ENCODE data around the gene LPP. TPM values are rescaled to one million over a fixed set of nuclear protein-coding genes. Genes with fewer than 3 reads are reported as not detected.
A peak's percentile ranks its signal among the peaks of the same experiment; 100 is the strongest.

LPP gene
- total RNA-seq, 1 experiment from 2014 or later, result 20.4 TPM

- no peak overlapping the region for H2AFZ ChIP-seq (ENCODE audit: low read length)
- H3K4me3 ChIP-seq (ENCODE audit: low read length), result no peak overlapping the region
- no peaks in the 10 kb centered on the region for H3K79me2 ChIP-seq (ENCODE audit: low read length)
- intact Hi-C loops (cut with micrococcal nuclease), result no loop called here
- H3F3A ChIP-seq (ENCODE audit: low read length, unreplicated experiment), result no peaks in the 10 kb centered on the region
- ChIA-PET CTCF (no interaction called here), POLR2A (ENCODE audit: unreplicated experiment) (no interaction called here)
- no peaks in the 10 kb centered on the region for H3K4me1 ChIP-seq (ENCODE audit: insufficient read depth, low read length)
- no TSS peak for BruUV-seq (replicated peaks)
- H3K9me2 ChIP-seq (replicated peaks; ENCODE audit: low read length), result no peaks in the 10 kb centered on the region
- no peak overlapping the region for H3K4me2 ChIP-seq (ENCODE audit: low read length)
- no peaks in the 10 kb centered on the region for H3K36me3 ChIP-seq (ENCODE audit: low read depth, low read length)
- H3K27ac ChIP-seq (ENCODE audit: low read length), result no peak overlapping the region
- ATAC-seq (peak; percentile 24; the same call in 1 of the 2 replicates), DNase-seq (peak; percentile 32)
- no peak overlapping the region for H3K9ac ChIP-seq (ENCODE audit: low read length)
- TF ChIP-seq, protein P1, sequence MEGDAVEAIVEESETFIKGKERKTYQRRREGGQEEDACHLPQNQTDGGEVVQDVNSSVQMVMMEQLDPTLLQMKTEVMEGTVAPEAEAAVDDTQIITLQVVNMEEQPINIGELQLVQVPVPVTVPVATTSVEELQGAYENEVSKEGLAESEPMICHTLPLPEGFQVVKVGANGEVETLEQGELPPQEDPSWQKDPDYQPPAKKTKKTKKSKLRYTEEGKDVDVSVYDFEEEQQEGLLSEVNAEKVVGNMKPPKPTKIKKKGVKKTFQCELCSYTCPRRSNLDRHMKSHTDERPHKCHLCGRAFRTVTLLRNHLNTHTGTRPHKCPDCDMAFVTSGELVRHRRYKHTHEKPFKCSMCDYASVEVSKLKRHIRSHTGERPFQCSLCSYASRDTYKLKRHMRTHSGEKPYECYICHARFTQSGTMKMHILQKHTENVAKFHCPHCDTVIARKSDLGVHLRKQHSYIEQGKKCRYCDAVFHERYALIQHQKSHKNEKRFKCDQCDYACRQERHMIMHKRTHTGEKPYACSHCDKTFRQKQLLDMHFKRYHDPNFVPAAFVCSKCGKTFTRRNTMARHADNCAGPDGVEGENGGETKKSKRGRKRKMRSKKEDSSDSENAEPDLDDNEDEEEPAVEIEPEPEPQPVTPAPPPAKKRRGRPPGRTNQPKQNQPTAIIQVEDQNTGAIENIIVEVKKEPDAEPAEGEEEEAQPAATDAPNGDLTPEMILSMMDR (conservative IDR thresholded peaks at IDR 0.05; ENCODE audit: low read depth, low read length), result no peak
- TF ChIP-seq EZH2phosphoT487 (IDR thresholded peaks at IDR 0.05; ENCODE audit: borderline replicate concordance, low read length), result no peak
- TF ChIP-seq EZH2 (IDR thresholded peaks at IDR 0.05; ENCODE audit: low read length, unreplicated experiment), result no peak
- H4K20me1 ChIP-seq (ENCODE audit: low read length), result no peaks in the 10 kb centered on the region
- no peaks in the 10 kb centered on the region for H3K9me3 ChIP-seq (ENCODE audit: low read length)
- H3K27me3 ChIP-seq (ENCODE audit: low read length), result no peaks in the 10 kb centered on the region
Measured at GRCh38 chr3:188108703-188109412, 45.1 kb upstream of the LPP start.

DNA sequence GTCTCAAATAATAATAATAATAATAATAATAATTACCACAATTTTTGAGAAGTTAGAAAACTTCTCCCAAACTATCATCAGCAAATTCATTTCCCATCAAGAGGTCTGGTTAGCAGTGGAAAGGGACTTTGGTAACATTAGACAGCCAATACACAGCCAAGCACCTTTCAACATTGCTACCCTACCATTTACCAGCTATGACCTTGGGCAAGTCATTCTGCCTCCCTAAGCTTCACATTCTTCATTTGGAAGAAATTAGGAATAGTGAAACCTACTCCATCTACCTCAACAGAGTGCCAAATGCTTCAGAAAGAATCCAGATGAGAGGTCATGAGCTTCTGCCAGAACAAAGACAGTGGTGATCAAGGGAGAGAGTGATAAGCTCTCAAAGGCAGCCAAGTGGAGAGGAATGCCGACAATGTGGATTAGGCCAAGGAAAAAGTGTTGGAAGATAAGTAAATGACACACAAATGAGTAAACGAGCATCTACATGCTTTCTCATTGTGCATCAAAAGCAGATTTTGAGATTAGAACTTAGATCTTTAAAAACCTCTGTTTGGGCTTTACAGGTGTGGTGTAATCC lies 42.9 kb upstream of the LPP start:
- POLR2A ChIA-PET (ENCODE audit: unreplicated experiment), result no interaction called here
- DNase-seq (no peak), ATAC-seq (no peak)
- H2AFZ ChIP-seq (ENCODE audit: low read length), result no peak overlapping the region
- CTCF ChIA-PET, result no interaction called here
- intact Hi-C loops (cut with micrococcal nuclease), result no loop called here
- H3K27ac ChIP-seq (ENCODE audit: low read length), result no peak overlapping the region
- H3K4me1 ChIP-seq (ENCODE audit: insufficient read depth, low read length), result no peaks in the 10 kb centered on the region
- H3K27me3 ChIP-seq (ENCODE audit: low read length), result no peaks in the 10 kb centered on the region
- no peaks in the 10 kb centered on the region for H3K79me2 ChIP-seq (ENCODE audit: low read length)
- H3K9me3 ChIP-seq (ENCODE audit: low read length), result no peaks in the 10 kb centered on the region
- H3K36me3 ChIP-seq (ENCODE audit: low read depth, low read length), result no peaks in the 10 kb centered on the region
- no peaks in the 10 kb centered on the region for H3K9me2 ChIP-seq (replicated peaks; ENCODE audit: low read length)
- no peaks in the 10 kb centered on the region for H4K20me1 ChIP-seq (ENCODE audit: low read length)
- BruUV-seq (replicated peaks), result no TSS peak
- H3K4me2 ChIP-seq (ENCODE audit: low read length), result no peak overlapping the region
- H3K9ac ChIP-seq (ENCODE audit: low read length), result no peak overlapping the region
- H3K4me3 ChIP-seq (ENCODE audit: low read length), result no peak overlapping the region
- TF ChIP-seq, protein P1 (conservative IDR thresholded peaks at IDR 0.05; ENCODE audit: low read depth, low read length), result no peak
- TF ChIP-seq EZH2phosphoT487 (IDR thresholded peaks at IDR 0.05; ENCODE audit: borderline replicate concordance, low read length) (no peak), EZH2 (IDR thresholded peaks at IDR 0.05; ENCODE audit: low read length, unreplicated experiment) (no peak)
- no peaks in the 10 kb centered on the region for H3F3A ChIP-seq (ENCODE audit: low read length, unreplicated experiment)

- TF ChIP-seq, protein P1 (conservative IDR thresholded peaks at IDR 0.05; ENCODE audit: low read depth, low read length), result no peak
- TF ChIP-seq EZH2 (IDR thresholded peaks at IDR 0.05; ENCODE audit: low read length, unreplicated experiment) (no peak), EZH2phosphoT487 (IDR thresholded peaks at IDR 0.05; ENCODE audit: borderline replicate concordance, low read length) (no peak)
- Histone ChIP-seq H3K79me2 (ENCODE audit: low read length) (no peaks in the 10 kb centered on the region), H3K4me1 (ENCODE audit: insufficient read depth, low read length) (no peaks in the 10 kb centered on the region), H3K9ac (ENCODE audit: low read length) (no peak overlapping the region), H3K27me3 (ENCODE audit: low read length) (no peaks in the 10 kb centered on the region), H2AFZ (ENCODE audit: low read length) (no peak overlapping the region), H3K4me3 (ENCODE audit: low read length) (no peak overlapping the region), H3K27ac (ENCODE audit: low read length) (no peak overlapping the region), H3K9me3 (ENCODE audit: low read length) (no peaks in the 10 kb centered on the region), H3F3A (ENCODE audit: low read length, unreplicated experiment) (no peaks in the 10 kb centered on the region), H3K36me3 (ENCODE audit: low read depth, low read length) (no peaks in the 10 kb centered on the region), H3K9me2 (replicated peaks; ENCODE audit: low read length) (no peaks in the 10 kb centered on the region), H4K20me1 (ENCODE audit: low read length) (no peaks in the 10 kb centered on the region), H3K4me2 (ENCODE audit: low read length) (no peak overlapping the region)
- ChIA-PET CTCF (no interaction called here), POLR2A (ENCODE audit: unreplicated experiment) (no interaction called here)
- DNase-seq (no peak), ATAC-seq (no peak)
- intact Hi-C loops (cut with micrococcal nuclease), result no loop called here
- no TSS peak for BruUV-seq (replicated peaks)
Measured at GRCh38 chr3:188113756-188114155, 40.2 kb upstream of the LPP start.

All from PC-3 (cell line).